ENCODE data around the gene CADPS2. TPM values are rescaled to one million over a fixed set of nuclear protein-coding genes. Genes with fewer than 3 reads are reported as not detected.

The CADPS2 gene
- total RNA-seq, 5 donors from 2014 or later (not counting 1 experiment from before 2014, with no cell fraction given) = 0.15 to 0.28 (median 0.16) TPM; not detected in 2

- H3K36me3 ChIP-seq (ENCODE audit: control insufficient read depth in 2 of 2, extremely low read depth in 1 of 2, insufficient read depth in 1 of 2, low read length in 1 of 2) = no peaks in the 10 kb centered on the region
- POLR2A ChIA-PET = no interaction called here
- DNase-seq (no peak), ATAC-seq (replicated peaks in 1 of 4) (no peak)
- no peaks in the 10 kb centered on the region for H3K27me3 ChIP-seq (replicated peaks in 1 of 2; ENCODE audit: control insufficient read depth in 2 of 2, extremely low read depth in 1 of 2, insufficient read depth in 2 of 2, low read length in 1 of 2)
- Mint-ChIP-seq H3K4me3 (no peak overlapping the region), H3K36me3 (no peaks in the 10 kb centered on the region), H3K9me3 (peaks cover 0 to 10% (median 4%) of the 10 kb centered on the region in 3 donors), H3K4me1 (no peaks in the 10 kb centered on the region), H3K27ac (no peak overlapping the region), H3K27me3 (no peaks in the 10 kb centered on the region)
- no peak overlapping the region for H3K4me3 ChIP-seq (ENCODE audit: control insufficient read depth in 1 of 2, extremely low read depth in 1 of 2, low read length in 1 of 2)
- 86% methylated on average over 1 of the region's 1 CpG for WGBS (ENCODE audit: insufficient coverage)
- no peaks in the 10 kb centered on the region for H3K9me3 ChIP-seq
- H3K4me1 ChIP-seq (ENCODE audit: control insufficient read depth in 1 of 2, extremely low read depth in 1 of 2, insufficient read depth in 2 of 2, low read length in 2 of 2) = no peaks in the 10 kb centered on the region
- CTCF ChIA-PET = no interaction called here
- no peak overlapping the region for H3K27ac ChIP-seq (ENCODE audit: low read length)
Observed at GRCh38 chr7:122595885-122596284, 290.4 kb downstream of the CADPS2 start.

GRCh38 chr7:122588621-122589020 is 297.6 kb downstream of the CADPS2 start:
- H3K4me1 Mint-ChIP-seq = no peaks in the 10 kb centered on the region
- CTCF ChIA-PET = no interaction called here
- no peaks in the 10 kb centered on the region for H3K27me3 ChIP-seq (replicated peaks in 1 of 2; ENCODE audit: control insufficient read depth in 2 of 2, extremely low read depth in 1 of 2, insufficient read depth in 2 of 2, low read length in 1 of 2)
- no peaks in the 10 kb centered on the region for H3K9me3 ChIP-seq
- no peak for DNase-seq
- H3K9me3 Mint-ChIP-seq = peaks cover 0 to 7% (median 6%) of the 10 kb centered on the region in 3 donors
- no peak overlapping the region for H3K27ac Mint-ChIP-seq
- no peak overlapping the region for H3K4me3 Mint-ChIP-seq
- H3K27ac ChIP-seq (ENCODE audit: low read length) = no peak overlapping the region
- H3K36me3 Mint-ChIP-seq = no peaks in the 10 kb centered on the region
- no peaks in the 10 kb centered on the region for H3K27me3 Mint-ChIP-seq
- POLR2A ChIA-PET = no interaction called here
- ATAC-seq (replicated peaks in 1 of 4) = no peak
- no peak overlapping the region for H3K4me3 ChIP-seq (ENCODE audit: control insufficient read depth in 1 of 2, extremely low read depth in 1 of 2, low read length in 1 of 2)
- H3K4me1 ChIP-seq (ENCODE audit: control insufficient read depth in 1 of 2, extremely low read depth in 1 of 2, insufficient read depth in 2 of 2, low read length in 2 of 2) = no peaks in the 10 kb centered on the region
- no peaks in the 10 kb centered on the region for H3K36me3 ChIP-seq (ENCODE audit: control insufficient read depth in 2 of 2, extremely low read depth in 1 of 2, insufficient read depth in 1 of 2, low read length in 1 of 2)
- 83% methylated on average over 1 of the region's 1 CpG for WGBS (ENCODE audit: insufficient coverage)

GRCh38 chr7:122584676-122585251 is 301.5 kb downstream of the CADPS2 start:
- Mint-ChIP-seq H3K27ac (no peak overlapping the region), H3K27me3 (no peaks in the 10 kb centered on the region), H3K4me1 (no peaks in the 10 kb centered on the region), H3K9me3 (peaks cover 0 to 4% (median 4%) of the 10 kb centered on the region in 3 donors), H3K36me3 (no peaks in the 10 kb centered on the region), H3K4me3 (no peak overlapping the region)
- WGBS (ENCODE audit: insufficient coverage) = no CpG with 5 or more reads among the region's 3 CpGs
- Histone ChIP-seq H3K36me3 (ENCODE audit: control insufficient read depth in 2 of 2, extremely low read depth in 1 of 2, insufficient read depth in 1 of 2, low read length in 1 of 2) (no peaks in the 10 kb centered on the region), H3K4me1 (ENCODE audit: control insufficient read depth in 1 of 2, extremely low read depth in 1 of 2, insufficient read depth in 2 of 2, low read length in 2 of 2) (no peaks in the 10 kb centered on the region), H3K27ac (ENCODE audit: low read length) (no peak overlapping the region), H3K4me3 (ENCODE audit: control insufficient read depth in 1 of 2, extremely low read depth in 1 of 2, low read length in 1 of 2) (no peak overlapping the region), H3K27me3 (replicated peaks in 1 of 2; ENCODE audit: control insufficient read depth in 2 of 2, extremely low read depth in 1 of 2, insufficient read depth in 2 of 2, low read length in 1 of 2) (no peaks in the 10 kb centered on the region), H3K9me3 (no peaks in the 10 kb centered on the region)
- ChIA-PET CTCF (no interaction called here), POLR2A (no interaction called here)
- no peak for ATAC-seq (replicated peaks in 1 of 4)
- no peak for DNase-seq

GRCh38 chr7:122578350-122578749 is 307.9 kb downstream of the CADPS2 start:
- no peak for DNase-seq
- no peaks in the 10 kb centered on the region for H3K4me1 Mint-ChIP-seq
- ATAC-seq (replicated peaks in 1 of 4) = no peak
- ChIA-PET CTCF (no interaction called here), POLR2A (no interaction called here)
- Histone ChIP-seq H3K27ac (ENCODE audit: low read length) (no peak overlapping the region), H3K9me3 (no peaks in the 10 kb centered on the region), H3K27me3 (replicated peaks in 1 of 2; ENCODE audit: control insufficient read depth in 2 of 2, extremely low read depth in 1 of 2, insufficient read depth in 2 of 2, low read length in 1 of 2) (no peaks in the 10 kb centered on the region), H3K4me3 (ENCODE audit: control insufficient read depth in 1 of 2, extremely low read depth in 1 of 2, low read length in 1 of 2) (no peak overlapping the region), H3K36me3 (ENCODE audit: control insufficient read depth in 2 of 2, extremely low read depth in 1 of 2, insufficient read depth in 1 of 2, low read length in 1 of 2) (no peaks in the 10 kb centered on the region), H3K4me1 (ENCODE audit: control insufficient read depth in 1 of 2, extremely low read depth in 1 of 2, insufficient read depth in 2 of 2, low read length in 2 of 2) (no peaks in the 10 kb centered on the region)
- H3K36me3 Mint-ChIP-seq = no peaks in the 10 kb centered on the region
- H3K9me3 Mint-ChIP-seq = peaks cover 0 to 4% (median 0%) of the 10 kb centered on the region in 3 donors
- no peaks in the 10 kb centered on the region for H3K27me3 Mint-ChIP-seq
- H3K4me3 Mint-ChIP-seq = no peak overlapping the region
- WGBS (ENCODE audit: insufficient coverage) = no CpG with 5 or more reads among the region's 2 CpGs
- no peak overlapping the region for H3K27ac Mint-ChIP-seq

- no peaks in the 10 kb centered on the region for H3K4me1 ChIP-seq (ENCODE audit: control insufficient read depth in 1 of 2, extremely low read depth in 1 of 2, insufficient read depth in 2 of 2, low read length in 2 of 2)
- ATAC-seq (replicated peaks in 1 of 4) = no peak
- H3K36me3 ChIP-seq (ENCODE audit: control insufficient read depth in 2 of 2, extremely low read depth in 1 of 2, insufficient read depth in 1 of 2, low read length in 1 of 2) = no peaks in the 10 kb centered on the region
- H3K36me3 Mint-ChIP-seq = no peaks in the 10 kb centered on the region
- H3K27me3 ChIP-seq (replicated peaks in 1 of 2; ENCODE audit: control insufficient read depth in 2 of 2, extremely low read depth in 1 of 2, insufficient read depth in 2 of 2, low read length in 1 of 2) = no peaks in the 10 kb centered on the region
- H3K27ac Mint-ChIP-seq = no peak overlapping the region
- no peaks in the 10 kb centered on the region for H3K27me3 Mint-ChIP-seq
- H3K4me3 ChIP-seq (ENCODE audit: control insufficient read depth in 1 of 2, extremely low read depth in 1 of 2, low read length in 1 of 2) = no peak overlapping the region
- POLR2A ChIA-PET = no interaction called here
- H3K4me1 Mint-ChIP-seq = no peaks in the 10 kb centered on the region
- peaks cover 0 to 4% (median 0%) of the 10 kb centered on the region in 3 donors for H3K9me3 Mint-ChIP-seq
- H3K4me3 Mint-ChIP-seq = no peak overlapping the region
- H3K27ac ChIP-seq (ENCODE audit: low read length) = no peak overlapping the region
- no CpG with 5 or more reads among the region's 4 CpGs for WGBS (ENCODE audit: insufficient coverage)
- CTCF ChIA-PET = no interaction called here
- H3K9me3 ChIP-seq = no peaks in the 10 kb centered on the region
- DNase-seq = no peak
Observed at GRCh38 chr7:122577449-122578003, 308.7 kb downstream of the CADPS2 start.

- Histone ChIP-seq H3K36me3 (ENCODE audit: control insufficient read depth in 2 of 2, extremely low read depth in 1 of 2, insufficient read depth in 1 of 2, low read length in 1 of 2) (no peaks in the 10 kb centered on the region), H3K27me3 (replicated peaks in 1 of 2; ENCODE audit: control insufficient read depth in 2 of 2, extremely low read depth in 1 of 2, insufficient read depth in 2 of 2, low read length in 1 of 2) (no peaks in the 10 kb centered on the region), H3K4me1 (ENCODE audit: control insufficient read depth in 1 of 2, extremely low read depth in 1 of 2, insufficient read depth in 2 of 2, low read length in 2 of 2) (no peaks in the 10 kb centered on the region), H3K9me3 (no peaks in the 10 kb centered on the region), H3K27ac (ENCODE audit: low read length) (no peak overlapping the region), H3K4me3 (ENCODE audit: control insufficient read depth in 1 of 2, extremely low read depth in 1 of 2, low read length in 1 of 2) (no peak overlapping the region)
- CTCF ChIA-PET = no interaction called here
- H3K27ac Mint-ChIP-seq = no peak overlapping the region
- WGBS (ENCODE audit: insufficient coverage) = 54% methylated on average over 2 of the region's 4 CpGs
- no peaks in the 10 kb centered on the region for H3K27me3 Mint-ChIP-seq
- POLR2A ChIA-PET = no interaction called here
- no peaks in the 10 kb centered on the region for H3K36me3 Mint-ChIP-seq
- peaks cover 0 to 4% (median under 1%) of the 10 kb centered on the region in 3 donors for H3K9me3 Mint-ChIP-seq
- no peaks in the 10 kb centered on the region for H3K4me1 Mint-ChIP-seq
- no peak for ATAC-seq (replicated peaks in 1 of 4)
- no peak for DNase-seq
- H3K4me3 Mint-ChIP-seq = no peak overlapping the region
Observed at GRCh38 chr7:122572706-122573105, 313.6 kb downstream of the CADPS2 start.

Measured in T-cell (primary cell).